Stimulated activated CD4-positive, alpha-beta T cell treated with anti-CD3 and anti-CD28 coated beads, Interleukin-12 subunit alpha, Interleukin-12 subunit beta, amount 100 ng/mL, for 4 hours (primary cell): Measurements from ENCODE around the gene BCL2A1.
"Not testable (repeated sequence)": the region's sequence is repeated elsewhere in the genome, so short reads cannot be mapped to it uniquely, and the experiment has no call there.

Source experiments
- DNase-seq: peaks from one replicate; pipeline ENCODE4 v3.0.0-alpha.2; 2020

Gene BCL2A1

DNA sequence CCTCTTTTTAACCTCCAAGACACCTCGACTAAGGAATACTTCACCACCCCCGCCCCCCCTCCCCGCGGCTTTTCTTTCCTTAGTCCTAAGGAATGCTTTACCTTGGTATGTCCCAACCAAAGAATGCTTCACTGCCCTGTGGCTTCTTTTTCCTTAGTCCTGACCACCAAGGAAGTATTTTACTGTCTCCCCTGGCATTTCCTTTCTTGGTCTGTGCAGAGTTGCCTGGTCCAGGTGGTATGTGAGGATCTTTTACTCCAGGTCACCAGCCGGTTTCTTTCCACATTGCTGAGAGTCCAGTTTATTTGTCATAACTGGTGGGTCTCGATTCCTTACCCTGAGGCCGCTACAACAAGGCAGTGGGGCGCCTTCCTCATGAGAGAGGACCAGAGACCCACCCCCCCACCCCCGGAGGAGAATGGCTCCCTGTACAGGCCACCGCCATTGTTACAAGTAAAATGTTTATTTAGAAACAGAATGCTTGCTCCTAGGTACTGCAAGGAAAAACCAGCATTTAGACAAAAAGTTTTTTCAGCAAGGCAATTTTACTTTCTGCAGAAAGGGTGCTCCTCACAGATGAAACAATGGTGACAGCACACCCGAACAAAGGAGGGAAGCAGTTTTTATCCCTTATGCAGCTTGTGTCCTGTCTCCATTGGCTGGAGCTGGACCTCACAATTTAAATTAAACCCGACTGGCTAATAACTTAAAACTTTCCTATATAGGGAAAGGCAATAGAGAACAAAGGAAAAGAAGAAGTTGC, 51.1 kb downstream of the BCL2A1 start:
- no peak for DNase-seq

DNA sequence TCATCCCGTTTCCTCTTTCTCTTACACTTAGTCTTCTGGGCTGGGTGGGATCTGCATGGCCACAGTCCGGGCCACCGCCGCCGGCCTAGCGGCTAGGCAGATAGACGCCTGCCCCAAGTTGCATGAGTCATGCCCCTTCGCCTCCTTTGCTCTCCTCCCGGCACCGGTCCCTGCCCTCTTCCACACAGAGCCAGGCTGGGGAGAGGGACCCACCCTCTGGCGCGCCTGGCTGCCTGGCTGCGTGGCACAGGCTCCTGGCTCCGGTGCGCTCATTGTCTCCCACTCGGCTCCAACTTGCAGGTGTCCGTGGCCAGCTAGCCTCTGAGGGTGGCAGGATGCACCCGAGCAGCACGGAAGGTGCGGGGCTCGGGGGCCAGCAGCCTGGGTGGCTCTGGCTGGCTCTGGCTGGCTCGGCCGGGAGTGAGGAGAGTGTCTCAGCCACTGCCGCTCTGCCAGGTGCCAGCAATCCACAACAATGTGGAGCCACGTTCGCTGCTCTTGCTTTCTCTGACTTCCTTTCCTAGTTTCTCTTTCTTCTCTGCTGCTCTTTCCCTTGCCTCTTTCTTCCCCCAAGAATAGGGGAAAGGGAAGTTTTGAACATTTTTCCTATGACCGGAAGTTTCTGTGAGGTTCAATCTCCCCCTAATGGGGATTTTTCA, 51.8 kb downstream of the BCL2A1 start:
- no peak for DNase-seq

DNA sequence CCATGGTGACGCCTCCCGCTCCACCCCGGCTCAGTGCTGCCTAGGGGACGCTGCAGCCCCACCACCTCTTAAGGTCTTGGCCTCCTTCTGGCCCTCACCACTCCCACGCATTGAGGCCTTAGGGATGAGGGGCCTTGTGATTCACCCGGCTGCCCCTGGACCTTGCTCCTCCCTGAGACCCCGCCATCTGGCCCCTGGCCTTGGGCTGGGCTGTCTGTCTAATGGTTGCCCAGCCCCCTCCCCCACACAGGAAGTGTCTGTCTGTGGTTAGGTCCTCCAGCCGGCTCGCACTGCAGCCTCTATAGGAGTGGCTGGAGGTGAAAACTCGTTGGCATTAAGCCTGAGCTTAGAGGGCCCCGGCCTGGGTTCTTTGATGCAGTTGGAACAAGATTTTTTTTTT, 52.7 kb downstream of the BCL2A1 start:
- no peak for DNase-seq

DNA sequence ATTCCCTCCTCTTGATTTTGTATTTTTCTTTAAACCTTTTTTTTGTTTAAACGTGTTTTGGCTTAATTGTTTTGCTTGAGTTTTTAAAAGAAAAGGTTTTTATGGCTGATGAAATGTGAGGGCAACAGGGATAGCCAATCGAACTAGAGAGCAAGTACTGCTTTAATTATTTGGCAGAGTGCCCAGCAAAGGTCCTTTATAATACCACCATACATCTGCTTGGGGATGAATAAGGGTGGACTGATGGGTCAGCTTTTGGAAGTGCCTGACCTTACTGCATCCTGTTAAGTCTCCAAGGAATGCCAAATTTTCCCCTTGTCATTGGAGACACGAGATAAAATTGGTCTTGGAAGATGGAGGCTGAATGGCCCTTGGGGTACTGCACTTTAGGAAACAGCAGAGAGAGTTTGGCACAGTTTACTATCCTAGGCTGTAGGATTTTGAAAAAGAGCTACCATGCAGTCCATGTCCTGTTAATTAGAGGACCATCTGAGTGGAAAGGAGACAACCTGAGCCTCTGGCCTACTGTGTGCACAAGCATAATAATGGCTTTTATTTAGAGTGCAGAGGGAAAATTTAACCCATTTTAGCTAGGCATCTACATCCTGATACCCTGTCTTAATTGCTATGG, 54.4 kb downstream of the BCL2A1 start:
- no peak for DNase-seq

DNA sequence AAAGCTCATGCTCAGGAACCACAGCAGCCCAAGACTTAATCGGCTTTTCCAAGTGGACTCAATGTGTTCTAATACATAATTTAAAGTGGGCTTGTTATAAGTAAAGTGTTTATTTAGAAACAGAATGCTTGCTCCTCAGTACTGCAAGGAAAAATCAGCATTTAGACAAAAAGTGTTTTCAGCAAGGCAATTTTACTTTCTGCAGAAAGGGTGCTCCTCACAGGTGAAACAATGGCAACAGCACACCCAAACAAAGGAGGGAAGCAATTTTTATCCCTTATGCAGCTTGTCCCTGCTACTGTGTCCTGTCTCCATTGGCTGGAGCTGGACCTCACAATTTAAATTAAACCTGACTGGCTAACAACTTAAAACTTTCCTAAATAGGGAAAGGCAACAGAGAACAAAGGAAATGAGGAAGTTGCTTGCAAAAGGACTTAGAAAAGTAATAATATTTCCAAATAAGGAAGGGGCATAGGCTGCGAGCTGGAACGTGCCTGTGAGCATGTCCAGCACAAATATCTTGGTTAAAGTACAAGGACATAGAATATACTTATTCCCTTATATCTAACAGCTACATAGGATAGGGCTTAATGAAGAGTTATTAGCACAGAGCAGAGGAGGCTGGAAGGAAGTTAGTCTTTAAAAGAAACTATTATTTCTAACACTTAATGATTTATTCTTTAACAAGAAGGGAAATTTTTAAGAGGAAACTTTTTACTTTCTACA, 55.1 kb downstream of the BCL2A1 start:
- DNase-seq: not testable (repeated sequence)

DNA sequence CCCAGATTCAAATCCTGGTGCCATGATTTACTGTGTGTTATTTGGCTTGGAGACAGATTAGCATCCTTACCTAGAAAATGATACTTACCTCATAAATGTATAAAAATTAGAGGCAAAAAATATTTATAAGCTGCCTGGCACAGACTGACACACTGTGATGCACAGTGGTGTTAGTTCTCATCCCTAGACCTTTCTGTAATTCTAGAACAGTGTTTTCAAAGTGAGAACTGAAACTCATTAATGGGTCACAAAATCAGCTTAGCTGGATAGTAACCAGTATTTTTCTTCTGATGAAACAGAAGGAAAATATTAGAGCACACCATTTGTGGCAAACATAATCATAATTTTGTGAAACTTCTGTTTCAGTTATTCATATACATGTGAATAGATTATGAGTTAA, 56.3 kb downstream of the BCL2A1 start:
- DNase-seq: no peak
